ENCODE measurements around the gene ATP2B2.

ATP2B2 gene

DNA sequence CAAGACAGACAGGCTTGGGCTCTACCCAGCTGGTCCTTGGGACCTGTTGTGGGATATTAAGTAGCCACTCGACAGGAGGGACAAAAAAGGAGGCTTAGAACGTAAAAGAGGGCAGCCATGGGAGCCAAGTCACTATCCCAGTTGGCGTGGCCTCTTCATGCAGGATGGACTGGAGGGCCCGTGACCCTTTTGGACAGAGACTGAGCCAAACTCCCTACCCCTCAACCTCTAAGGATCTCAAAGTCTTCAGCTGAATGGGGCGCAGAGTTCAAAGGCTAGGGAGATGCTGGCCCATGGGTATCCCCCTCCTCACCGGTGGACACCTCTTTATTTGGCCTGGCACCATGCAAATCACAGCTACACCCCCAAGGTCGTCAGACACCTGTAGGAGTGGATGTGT is 126.6 kb downstream of the ATP2B2 start:
- DNase-seq: no peak

DNA sequence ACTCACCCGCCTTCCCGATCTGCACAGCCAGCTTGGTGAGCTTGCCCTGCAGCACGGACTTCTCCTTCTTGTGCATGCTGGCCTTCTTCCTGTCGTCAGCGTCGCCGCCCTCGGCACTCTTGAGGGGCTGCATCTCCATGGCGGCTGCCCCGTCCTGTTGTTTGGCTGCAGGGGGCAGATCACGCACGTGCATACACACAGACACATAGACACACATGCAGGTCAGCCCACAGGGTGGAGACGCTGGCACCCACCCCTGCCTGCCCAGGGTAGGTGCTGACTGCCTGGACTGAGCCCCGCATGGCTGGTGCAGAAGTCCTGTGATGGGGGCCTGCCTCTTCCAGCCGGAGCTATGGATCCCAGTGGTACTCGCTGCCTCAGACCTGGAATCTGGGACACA is 127.1 kb downstream of the ATP2B2 start:
- no peak for DNase-seq

DNA sequence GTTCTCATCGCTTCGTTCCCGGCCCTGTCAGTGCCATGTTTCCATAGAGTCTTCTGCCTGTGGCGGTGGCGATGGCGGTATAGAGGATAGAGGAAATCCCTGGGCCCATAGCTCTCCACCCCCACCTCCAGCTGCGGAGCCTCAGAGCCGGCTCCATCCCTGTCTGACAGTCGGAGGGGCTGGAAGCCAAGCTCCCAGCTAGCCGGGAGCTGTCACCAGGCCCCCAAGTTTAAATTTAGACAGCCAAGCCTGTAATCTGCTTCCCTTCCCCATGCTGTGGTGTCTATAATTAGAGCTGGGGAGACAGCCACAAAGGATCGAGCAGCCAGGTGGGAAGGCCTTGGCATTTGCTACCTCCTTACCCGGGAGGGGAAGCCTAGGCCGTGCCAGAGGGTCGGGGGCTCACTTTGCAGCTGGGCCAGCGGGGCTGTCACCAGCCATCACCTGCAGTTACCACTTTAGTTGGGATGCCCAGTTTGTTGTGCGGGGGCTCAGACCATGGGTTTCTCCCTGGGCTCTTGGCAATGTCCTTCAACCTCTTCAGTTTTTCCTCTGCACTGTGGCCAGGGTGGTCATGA is 128.1 kb downstream of the ATP2B2 start:
- no peak for DNase-seq

DNA sequence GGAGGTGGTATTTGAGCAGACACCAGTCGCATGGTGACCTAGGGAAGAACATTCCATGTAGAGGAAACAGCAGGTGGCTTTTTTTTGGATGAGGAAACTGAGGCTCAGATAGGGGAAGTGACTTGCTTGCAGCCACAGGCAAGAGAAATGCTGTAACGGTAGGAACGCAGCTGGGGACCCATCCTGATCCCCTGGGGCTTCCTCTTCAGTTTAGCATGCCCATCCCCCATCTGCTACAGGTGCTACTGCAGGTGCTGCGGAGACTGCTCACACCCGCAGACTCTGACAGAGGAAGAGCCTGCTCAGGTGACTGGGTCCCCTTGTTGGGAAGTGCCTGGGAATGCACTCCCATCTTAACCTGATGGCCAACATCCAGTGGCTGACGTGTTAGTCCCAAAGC is 129.0 kb downstream of the ATP2B2 start:
- no peak for DNase-seq

DNA sequence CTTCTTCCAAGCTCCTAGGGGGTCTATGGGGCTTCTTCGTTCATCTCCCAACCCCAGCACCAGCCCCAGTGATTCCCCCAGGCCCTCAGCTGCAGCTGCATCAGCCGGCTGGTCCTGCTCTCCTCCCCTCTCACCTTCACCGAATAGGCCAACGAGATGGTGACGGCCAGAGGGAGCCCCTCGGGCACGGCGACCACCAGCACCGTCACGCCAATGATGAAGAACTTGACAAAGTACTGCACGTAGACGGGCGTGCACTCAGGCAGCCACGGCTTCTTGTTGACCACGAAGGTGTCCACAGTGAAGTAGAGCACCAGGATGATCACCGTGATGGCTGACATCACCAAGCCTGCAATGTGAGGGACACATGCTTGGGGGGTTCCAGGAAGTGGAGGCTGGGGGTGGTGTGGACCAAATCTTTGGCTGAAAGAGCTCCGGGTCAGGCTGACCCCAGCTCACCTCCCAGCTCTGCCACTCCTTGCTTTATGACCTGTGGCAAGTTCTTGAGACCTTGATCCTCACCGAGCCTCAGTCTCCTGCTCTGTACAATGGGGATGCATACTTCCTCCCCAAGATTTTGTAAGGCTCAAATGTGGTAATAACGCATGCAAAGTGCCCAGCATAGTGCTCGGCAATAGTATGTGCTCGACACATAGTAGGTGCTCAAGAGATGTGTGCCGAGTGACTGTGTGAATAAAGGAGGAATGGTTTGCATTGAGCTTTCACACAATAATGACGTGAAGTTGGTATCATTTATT is 129.9 kb downstream of the ATP2B2 start:
- DNase-seq: no peak

DNA sequence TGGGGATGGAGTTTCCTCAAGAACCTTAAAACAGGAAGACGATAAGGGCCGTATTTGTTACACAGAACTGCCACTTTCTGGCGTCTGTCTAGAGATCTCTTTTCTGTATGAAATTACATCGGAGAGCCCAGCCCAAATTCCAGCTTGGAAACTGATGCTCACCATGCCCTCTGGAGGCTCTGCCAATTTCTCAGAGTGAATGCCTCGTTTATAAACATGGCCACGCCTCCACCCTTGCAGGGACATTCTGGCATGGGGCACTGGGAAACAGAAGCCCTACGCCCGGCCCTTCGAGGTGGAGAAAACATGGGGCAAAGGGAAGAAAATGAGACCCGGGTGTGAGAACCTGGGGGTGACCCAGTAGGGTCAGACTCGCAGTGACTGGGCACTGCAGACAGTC is 131.1 kb downstream of the ATP2B2 start:
- no peak for DNase-seq

DNA sequence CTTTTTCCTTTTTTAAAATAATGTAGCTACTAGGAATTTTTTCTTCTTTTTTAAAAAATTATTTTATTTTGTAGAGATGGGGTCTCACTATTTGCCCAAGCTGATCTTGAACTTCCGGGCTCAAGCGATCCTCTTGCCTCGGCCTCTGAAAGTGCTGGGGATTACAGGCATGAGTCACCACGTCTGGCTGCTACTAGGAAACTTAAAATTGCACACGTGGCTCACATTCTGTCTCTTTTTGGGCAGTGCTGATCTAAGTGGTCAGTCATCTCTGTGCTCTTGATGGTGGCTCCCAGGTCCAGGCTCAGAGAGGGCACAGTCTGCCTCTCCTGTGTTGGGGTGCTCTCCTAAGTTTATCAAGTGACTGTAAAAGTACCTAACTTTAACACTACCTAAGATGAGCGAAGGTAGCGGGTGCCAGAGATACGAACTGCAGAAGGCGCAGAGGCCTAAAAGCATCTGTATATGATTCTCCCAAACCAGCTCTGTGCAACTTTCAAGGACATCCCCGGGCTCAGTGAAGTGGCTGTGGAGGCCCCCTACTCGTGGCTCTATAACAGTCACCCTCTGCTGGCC is 131.6 kb downstream of the ATP2B2 start:
- DNase-seq: peak; percentile 62

DNA sequence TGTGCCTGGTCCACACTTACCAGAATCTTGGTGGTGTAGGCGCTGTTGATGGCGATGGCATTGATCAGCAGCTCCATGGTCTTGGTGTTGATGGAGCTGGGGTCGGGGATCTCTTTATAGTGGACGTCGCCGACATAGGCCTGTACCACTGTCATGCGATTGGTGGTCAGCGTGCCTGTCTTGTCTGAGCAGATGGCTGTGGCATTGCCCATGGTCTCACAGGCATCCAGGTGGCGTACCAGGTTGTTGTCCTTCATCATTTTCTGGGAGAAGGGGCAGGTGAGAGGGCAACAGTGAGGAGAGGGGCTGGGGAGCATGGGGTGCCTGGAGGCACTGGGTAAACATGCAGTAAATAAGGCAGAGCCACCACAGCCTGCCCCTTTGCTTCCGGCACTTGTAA is 133.6 kb downstream of the ATP2B2 start:
- no peak for DNase-seq

DNA sequence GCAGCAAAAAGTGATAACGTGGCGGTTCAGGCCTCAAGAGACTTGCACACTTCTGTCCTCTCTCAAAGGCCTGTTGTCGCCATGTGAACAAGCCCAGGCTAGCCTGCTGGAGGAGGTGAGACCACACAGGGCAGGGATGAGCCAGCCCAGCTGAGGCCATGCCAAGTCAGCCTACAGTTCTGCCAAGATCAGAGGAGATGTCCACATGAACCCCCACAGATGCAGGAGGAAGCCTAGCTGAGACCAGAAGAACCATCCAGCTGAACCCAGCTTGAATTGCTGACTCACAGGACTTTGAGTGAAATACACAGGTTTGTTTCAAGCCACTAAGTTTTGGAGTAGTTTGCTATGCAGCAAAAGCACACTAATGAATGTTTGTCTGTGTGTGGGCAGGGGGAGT is 134.2 kb downstream of the ATP2B2 start:
- DNase-seq: no peak

DNA sequence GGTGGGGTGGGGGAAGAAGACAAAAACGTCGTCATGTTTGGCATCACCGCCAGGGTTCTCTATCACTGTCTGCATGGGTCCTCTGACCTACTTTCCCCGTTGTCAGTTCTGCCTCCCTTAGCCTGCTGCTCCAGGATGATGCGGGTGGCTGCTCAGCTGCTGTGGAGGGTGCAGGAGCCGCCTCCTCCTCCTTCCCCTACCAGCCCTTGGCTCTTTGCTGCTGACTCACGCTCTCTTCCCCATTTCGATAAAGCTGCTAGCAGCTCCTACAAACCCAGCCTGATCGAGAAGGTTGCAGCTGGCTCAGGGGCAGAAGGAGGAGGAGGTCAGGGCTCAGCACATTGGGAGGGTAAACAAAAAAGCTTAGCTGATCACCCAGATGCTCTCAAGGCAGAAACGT is 135.0 kb downstream of the ATP2B2 start:
- DNase-seq: peak; percentile 50

DNA sequence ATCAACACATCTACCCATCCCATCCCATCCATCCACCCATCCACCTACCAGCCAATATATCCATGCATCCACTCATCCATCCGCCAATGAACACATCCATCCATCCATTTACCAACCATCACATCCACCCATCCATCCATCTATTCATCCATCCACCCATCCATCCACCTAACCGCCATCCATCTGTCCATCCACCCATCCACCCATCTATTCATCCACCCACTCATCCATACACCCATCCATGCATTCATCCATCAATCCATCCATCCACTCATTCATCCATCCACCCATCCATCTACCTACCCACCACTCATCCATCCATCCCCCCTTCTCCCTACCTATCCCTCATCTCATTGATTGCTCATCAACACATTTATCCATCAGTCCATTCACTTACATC is 136.9 kb downstream of the ATP2B2 start:
- no peak for DNase-seq

DNA sequence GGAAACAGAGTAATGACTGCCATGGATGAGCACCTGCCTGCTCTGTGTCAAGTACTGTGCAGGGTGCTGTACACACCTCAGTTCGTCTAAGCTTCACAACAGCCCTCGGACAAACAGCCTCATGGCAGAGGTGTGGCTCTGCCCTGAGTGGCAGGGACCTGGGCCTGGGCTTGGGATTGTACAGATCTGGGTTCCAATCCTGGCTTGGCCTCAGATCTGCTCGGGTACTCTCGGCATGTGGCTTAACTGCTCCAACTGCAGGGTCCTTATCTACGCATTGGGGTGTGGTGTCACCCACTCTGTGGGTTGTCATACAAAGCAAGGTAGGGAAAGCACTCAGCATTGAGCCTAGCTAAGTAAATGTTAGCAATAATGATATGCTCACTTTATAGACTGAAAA is 137.9 kb downstream of the ATP2B2 start:
- DNase-seq: no peak

DNA sequence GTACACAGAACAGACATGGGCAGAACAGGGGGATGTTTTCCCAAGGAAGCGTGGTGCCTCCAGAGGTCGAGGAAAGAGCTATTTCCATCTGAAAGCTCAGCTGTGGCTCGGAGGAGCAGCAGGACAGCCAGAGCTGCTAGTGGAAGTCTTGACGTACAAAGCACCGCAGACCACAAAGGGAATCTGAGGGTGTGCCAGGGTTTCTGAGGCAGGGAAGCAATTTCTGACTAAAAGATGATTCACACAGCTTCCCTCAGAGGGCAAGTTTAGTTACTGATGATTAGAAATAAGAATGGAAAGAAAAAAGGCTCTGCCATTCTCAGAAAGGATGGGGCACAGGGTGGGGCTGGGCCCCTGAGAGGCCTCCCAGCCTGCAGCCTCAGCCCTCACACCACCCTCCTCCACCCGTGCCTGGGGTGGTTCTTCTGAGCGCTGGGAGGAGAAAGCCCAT is 138.7 kb downstream of the ATP2B2 start:
- peak; percentile 97 for DNase-seq

DNA sequence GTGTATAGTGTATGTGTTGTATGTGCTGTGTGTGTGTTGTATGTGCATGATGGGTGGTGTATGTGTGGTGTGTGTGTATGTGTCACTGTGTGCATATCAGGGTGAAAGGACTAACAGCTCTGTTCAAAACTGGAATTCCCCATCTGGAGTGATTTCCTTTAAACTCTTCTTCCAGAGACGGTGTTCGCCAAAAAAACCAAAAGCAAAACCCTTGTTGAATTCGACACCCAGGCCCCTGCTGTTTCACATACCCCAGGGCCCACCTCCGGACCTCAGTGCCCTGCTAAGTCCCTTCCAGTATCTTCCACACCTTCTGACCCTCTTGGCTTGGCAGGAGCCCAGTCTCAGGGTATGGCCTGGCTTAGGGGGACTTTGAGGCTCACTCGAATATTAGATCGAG is 139.6 kb downstream of the ATP2B2 start:
- DNase-seq: no peak

DNA sequence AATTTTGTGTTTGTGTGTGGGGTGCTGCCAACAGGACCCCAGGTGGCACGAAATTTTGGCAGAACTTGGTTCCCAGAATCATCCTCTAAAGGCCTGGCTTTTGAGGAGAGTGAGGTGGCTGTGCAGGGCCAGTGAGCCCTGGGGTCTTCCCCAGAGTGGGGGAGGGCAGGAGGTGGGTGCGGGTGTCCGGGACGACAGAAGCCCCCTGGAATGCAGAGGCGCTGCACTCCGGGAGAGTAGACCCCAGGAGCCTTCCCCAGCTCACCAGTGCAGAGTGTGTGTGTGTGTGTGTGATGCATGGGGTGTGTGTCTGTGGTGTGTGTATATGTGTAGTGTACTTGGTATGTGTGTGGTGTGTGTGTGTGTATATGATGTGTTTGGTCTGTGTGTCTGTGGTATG is 140.1 kb downstream of the ATP2B2 start:
- no peak for DNase-seq

DNA sequence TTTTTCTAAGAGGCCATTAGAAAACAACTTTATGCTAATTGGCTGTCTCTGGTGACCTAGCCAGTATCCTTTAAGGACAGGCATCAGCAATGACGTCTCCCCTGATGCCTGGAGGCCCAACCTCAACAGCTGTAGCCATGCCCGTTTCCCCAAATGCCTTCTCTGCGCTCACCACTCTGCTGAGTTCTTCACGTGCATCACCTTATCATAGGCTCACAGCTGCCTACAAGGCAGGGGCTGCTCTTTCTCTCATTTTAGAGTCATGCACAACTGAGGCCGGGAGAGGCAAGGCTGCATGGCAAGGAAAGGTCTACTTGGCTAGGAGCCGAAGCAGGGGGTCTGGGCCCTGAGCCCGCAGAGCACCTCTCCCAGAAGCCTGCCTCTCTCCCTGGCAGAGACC is 140.6 kb downstream of the ATP2B2 start:
- no peak for DNase-seq

DNA sequence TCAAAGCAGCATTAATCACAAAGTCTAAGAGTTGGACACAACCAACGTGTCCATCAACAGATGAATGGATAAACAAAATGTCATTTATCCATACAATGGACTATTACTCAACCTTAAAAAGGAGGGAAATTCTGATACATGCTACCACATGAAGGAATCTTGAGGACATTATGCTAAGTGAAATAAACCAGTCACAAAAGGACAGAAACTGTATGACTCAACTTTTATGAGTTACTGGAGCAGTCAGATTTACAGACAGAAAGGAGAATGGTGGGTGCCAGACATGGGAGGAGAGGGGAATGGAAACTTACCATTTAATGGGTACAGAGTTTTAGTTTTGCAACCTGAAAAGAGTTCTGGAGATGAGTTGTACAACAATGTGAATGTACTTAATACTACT is 141.5 kb downstream of the ATP2B2 start:
- no peak for DNase-seq

DNA sequence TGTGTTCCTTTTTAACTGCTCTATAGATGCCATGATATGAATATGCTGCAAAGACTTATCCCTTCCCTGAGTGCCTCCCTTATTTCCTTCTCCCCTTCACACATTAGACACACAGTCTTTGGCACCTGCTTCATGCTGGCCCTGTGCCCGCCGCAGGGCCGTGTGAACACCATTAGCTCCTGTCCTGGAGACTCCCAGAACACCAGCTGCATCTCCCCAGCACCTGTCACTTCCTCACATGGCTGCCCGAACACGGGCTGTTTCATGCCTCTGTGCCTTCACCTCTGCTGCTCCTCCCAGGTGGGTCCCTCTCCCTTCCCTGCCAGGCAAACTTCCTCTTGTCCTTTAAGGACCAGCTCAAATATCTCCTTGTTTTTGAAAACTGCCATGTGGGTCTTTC is 144.0 kb downstream of the ATP2B2 start:
- no peak for DNase-seq

DNA sequence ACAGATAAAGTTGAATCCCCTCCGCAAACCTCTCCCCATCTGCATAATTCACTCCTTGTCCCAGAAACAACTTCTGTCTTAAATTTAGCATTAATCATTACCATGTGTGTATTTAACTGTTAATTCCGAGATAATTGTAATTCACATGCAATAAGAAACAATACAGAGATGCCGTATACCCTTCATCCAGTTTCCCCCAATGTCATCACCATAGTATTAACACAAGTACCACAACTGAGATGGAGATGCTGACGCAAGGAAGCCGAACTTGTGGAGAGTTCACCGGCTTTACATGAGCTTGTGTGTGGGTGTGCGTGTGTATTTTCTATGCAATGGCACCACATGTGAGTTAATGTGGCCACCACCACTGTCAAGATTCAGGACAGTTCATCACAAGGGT is 144.9 kb downstream of the ATP2B2 start:
- no peak for DNase-seq

DNA sequence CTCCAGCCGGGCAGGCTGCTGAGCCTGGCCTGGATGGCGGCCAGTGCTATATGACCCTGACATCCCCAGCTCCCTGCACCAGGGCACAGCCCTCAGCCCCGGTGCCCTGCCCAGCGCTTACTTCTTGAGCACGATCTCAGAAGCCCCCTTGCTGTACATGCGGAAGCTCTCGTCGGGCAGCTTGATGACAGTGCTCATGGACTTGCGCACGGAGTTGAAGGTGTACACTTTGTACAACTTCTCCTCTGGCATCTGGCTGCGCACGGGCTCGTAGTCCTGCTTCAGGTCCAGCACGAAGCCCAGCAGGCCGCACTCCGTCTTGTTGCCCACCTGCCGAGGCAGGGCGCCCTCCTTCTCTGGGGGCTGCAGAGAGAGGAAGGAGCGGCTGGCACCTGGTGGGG is 145.6 kb downstream of the ATP2B2 start:
- no peak for DNase-seq

DNA sequence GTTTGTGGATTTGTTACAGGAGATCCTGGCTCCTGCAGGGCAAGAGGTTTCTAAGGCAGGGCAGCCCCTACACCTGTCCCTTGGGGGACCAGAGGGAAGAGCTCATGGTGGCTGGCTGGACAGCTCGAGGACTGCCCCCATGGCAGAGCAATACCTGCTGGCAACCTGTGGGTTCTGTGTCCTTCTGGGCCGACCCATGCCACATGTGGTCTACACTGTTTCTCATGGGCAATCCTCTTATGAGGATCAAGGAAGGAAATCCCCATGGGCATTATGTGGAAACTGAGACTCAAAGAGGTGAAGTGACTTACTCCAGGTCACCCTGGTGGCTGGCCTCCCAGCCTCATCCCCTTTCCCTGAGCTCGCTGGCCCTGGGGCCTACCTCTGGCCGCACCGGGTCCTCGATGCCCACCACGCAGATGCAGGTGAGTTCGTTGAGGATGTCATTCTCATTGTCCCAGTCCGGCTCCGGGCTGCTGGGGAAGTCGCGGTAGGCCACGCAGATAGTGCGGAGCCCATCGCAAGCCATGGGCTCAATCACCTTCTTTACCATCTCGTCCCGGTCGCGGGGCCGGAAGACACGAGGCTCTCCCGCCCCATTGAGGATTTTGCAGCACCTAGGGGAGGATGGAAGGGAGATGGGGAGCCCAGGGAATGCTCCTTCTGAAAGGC is 146.9 kb downstream of the ATP2B2 start:
- no peak for DNase-seq

DNA sequence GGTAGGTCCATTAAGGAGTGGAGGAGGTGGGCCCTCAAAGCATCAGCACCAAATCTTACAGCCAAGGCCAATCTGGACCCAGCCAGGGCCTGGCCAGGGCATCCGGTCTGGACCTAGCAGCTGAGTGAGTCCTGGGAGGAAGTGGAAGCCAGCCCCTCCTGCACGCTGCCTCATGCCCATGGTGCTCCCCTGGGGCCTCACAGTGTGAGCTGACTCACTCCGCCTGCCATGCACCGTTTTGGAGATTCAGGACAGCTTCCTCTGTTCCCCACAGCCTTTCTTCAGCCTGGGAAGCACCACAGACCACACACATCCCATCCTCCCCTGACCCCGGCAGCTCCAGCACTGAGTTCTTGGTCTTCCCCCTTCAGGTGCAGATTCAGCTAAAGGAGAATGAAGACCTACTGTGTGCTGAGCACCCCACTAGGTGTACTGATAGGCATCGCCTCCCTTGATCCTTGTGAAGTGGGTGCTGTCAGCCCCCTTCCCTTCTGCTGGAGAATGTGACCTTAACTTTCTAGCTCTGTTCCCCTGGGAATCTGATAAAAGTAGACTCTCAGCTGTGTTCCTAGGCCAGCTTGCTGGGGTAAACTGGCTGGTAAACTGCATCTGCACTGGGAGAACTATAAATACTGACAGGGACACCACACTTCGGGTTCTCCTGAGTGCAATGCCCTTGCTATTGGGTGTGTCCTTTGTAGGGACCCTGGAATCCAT is 147.6 kb downstream of the ATP2B2 start:
- peak; percentile 93 for DNase-seq

DNA sequence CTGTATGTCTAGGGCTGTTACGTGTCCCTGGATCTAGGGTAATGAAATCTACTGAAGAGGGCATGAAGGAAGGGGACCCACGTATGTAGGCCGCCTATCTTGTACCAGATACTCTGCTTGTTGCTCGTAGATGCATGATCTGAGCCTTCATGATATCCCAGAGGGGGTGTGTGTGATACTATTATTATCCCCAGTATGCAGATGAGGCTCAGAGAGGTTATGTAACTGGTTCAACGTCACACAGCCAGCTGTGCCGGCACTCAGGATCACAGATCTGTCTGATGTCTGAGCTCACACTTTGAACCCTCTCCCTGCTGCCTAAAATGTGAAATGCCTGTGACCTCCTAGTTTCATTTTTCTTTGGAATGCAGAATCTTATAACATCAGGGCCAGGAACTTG is 148.3 kb downstream of the ATP2B2 start:
- DNase-seq: no peak
